Right cardiac atrium (tissue), 5 donors: Measurements from ENCODE around the gene MUC22. TPM values are rescaled to one million over a fixed set of nuclear protein-coding genes. Genes with fewer than 3 reads are reported as not detected.
A peak's percentile ranks its signal among the peaks of the same experiment; 100 is the strongest.
"Not testable (repeated sequence)": the region's sequence is repeated elsewhere in the genome, so short reads cannot be mapped to it uniquely, and the experiment has no call there.

Experiments
- ATAC-seq, 2 donors: fragments of 200-7000 bp; cut with Tn5 transposase; one replicate each; pipeline versions ENCODE4 v1.8.0 to v1.9.1; 2020; ENCODE audit warnings: moderate library complexity in 2 of 2, mild to moderate bottlenecking in 1 of 2
- DNase-seq, 3 donors: peaks; one replicate each; pipeline ENCODE4 v3.0.0-alpha.2; 2020
- H3K27ac ChIP-seq: one replicate; pipeline ENCODE4 v1.5.1; 2013; ENCODE audit warnings: mild to moderate bottlenecking, low read length, control low read depth, moderate library complexity
- H3K27me3 ChIP-seq: one replicate; pipeline ENCODE4 v1.6.1; 2013; ENCODE audit not compliant: control insufficient read depth, insufficient read depth
- H3K4me1 ChIP-seq: one replicate; pipeline ENCODE4 v1.6.1; 2013; ENCODE audit warnings: low read length; ENCODE audit not compliant: control insufficient read depth, insufficient read depth
- H3K4me3 ChIP-seq: one replicate; pipeline ENCODE4 v1.5.1; 2013; ENCODE audit warnings: low read length, control low read depth
- H3K9me3 ChIP-seq: one replicate; pipeline ENCODE4 v1.6.1; 2013; ENCODE audit warnings: low read length; ENCODE audit not compliant: control insufficient read depth
- WGBS: extraction: QIAGEN DNeasy Blood & Tissue Kit; methylation state at CpG from one replicate; pipeline ENCODE4 v1.1.7; 2013; 5-methylcytosine and 5-hydroxymethylcytosine counted together
- intact Hi-C, 4 donors: fragments of 100-400 bp; cut with DNase I; formaldehyde crosslinking; loops; one replicate each; pipeline versions ENCODE4 v1.11.0 to v1.14.0; 2022 to 2023
- long read RNA-seq, 4 donors: library from polyadenylated mRNA; unstranded; transcript quantifications; one replicate each; pipeline ENCODE4 v2.0.0, GENCODE V29; 2020 to 2021
- polyA plus RNA-seq: library from polyadenylated mRNA; stranded (reverse); fragments of 200-250 nt; gene quantifications from one replicate; pipeline ENCODE4 v1.2.3, GENCODE V29; 2013
- total RNA-seq, 4 donors: library from RNA; stranded (reverse); fragmentation: NEBNext Ultra II Directional; extraction: Animal tissue kit (Norgen Biotek cat#: 25700); gene quantifications; one replicate each; pipeline ENCODE4 v1.2.1, GENCODE V29; 2021
- donor health status: healthy with polysubstance abuse.
- donor health status: DM: no; HTN: yes; CAD: no.
- donor health status: DM: no; HTN: no; CAD: no.
- donor health status: DM: no; HTN: yes; CAD: no; lungs with severe emphysema.
- donor health status: DM: yes; HTN: yes; CAD: no.

Gene MUC22
- total RNA-seq (under 1 TPM in 3 of 4 donors, not detected in 1; 0.06 to 0.14 (median 0.06) TPM), polyA plus RNA-seq (0.14 TPM)
- long read RNA-seq, donor 1, result 0 reads
- long read RNA-seq, donor 2, result 0 reads
- long read RNA-seq, donor 3, result 0 reads
- long read RNA-seq, donor 4, result 0 reads

- Histone ChIP-seq H3K27me3 (no peaks in the 10 kb centered on the region), H3K9me3 (no peaks in the 10 kb centered on the region), H3K4me1 (no peaks in the 10 kb centered on the region), H3K27ac (no peak within 1 kb of the TSS), H3K4me3 (no peak within 1 kb of the TSS)
- no peak for DNase-seq
- 85% methylated on average over 4 of the region's 4 CpGs for WGBS
- no peak for ATAC-seq
- intact Hi-C loops, result no loop called here
Measured at GRCh38 chr6:31010393-31011060, at the start of gene MUC22. MUC22 (plus strand) TSS chr6:31010474; CDS start chr6:31010707, 233 bp downstream.

GRCh38 chr6:30960907-30961673 is 49.2 kb upstream of the MUC22 start:
- 79% methylated on average over 9 of the region's 9 CpGs for WGBS
- H3K4me3 ChIP-seq, result no peak overlapping the region
- DNase-seq (no peak), ATAC-seq (no peak)
- no peak overlapping the region for H3K27ac ChIP-seq
- no peaks in the 10 kb centered on the region for H3K9me3 ChIP-seq
- H3K4me1 ChIP-seq, result no peaks in the 10 kb centered on the region
- intact Hi-C loops, result no loop called here
- no peaks in the 10 kb centered on the region for H3K27me3 ChIP-seq

- intact Hi-C loops, result no loop called here
- DNase-seq (no peak), ATAC-seq (no peak)
- Histone ChIP-seq H3K27me3 (no peaks in the 10 kb centered on the region), H3K27ac (no peak overlapping the region), H3K9me3 (no peaks in the 10 kb centered on the region), H3K4me1 (no peaks in the 10 kb centered on the region), H3K4me3 (no peak overlapping the region)
Measured at GRCh38 chr6:30962716-30963115, 47.6 kb upstream of the MUC22 start.

- Histone ChIP-seq H3K27ac (no peak overlapping the region), H3K9me3 (no peaks in the 10 kb centered on the region), H3K4me1 (no peaks in the 10 kb centered on the region), H3K4me3 (no peak overlapping the region), H3K27me3 (no peaks in the 10 kb centered on the region)
- no peak for DNase-seq
- intact Hi-C loops, result no loop called here
- no peak for ATAC-seq
- 82% methylated on average over 6 of the region's 6 CpGs for WGBS
Measured at GRCh38 chr6:30963641-30964040, 46.6 kb upstream of the MUC22 start.

- Histone ChIP-seq H3K9me3 (no peaks in the 10 kb centered on the region), H3K4me3 (no peak overlapping the region), H3K27ac (no peak overlapping the region), H3K27me3 (no peaks in the 10 kb centered on the region), H3K4me1 (no peaks in the 10 kb centered on the region)
- WGBS, result 90% methylated on average over 4 of the region's 4 CpGs
- ATAC-seq (no peak), DNase-seq (no peak)
- intact Hi-C loops, result no loop called here
Measured at GRCh38 chr6:30964075-30964474, 46.2 kb upstream of the MUC22 start.

- no peaks in the 10 kb centered on the region for H3K4me1 ChIP-seq
- DNase-seq (no peak), ATAC-seq (no peak)
- H3K27me3 ChIP-seq, result no peaks in the 10 kb centered on the region
- intact Hi-C loops, result no loop called here
- no peak overlapping the region for H3K27ac ChIP-seq
- 86% methylated on average over 5 of the region's 5 CpGs for WGBS
- H3K4me3 ChIP-seq, result no peak overlapping the region
- no peaks in the 10 kb centered on the region for H3K9me3 ChIP-seq
Measured at GRCh38 chr6:30965140-30965601, 45.1 kb upstream of the MUC22 start.

GRCh38 chr6:30966154-30966553 is 44.1 kb upstream of the MUC22 start:
- no peaks in the 10 kb centered on the region for H3K9me3 ChIP-seq
- DNase-seq (no peak), ATAC-seq (no peak)
- H3K4me1 ChIP-seq, result no peaks in the 10 kb centered on the region
- H3K27me3 ChIP-seq, result no peaks in the 10 kb centered on the region
- intact Hi-C loops, result no loop called here
- 72% methylated on average over 3 of the region's 3 CpGs for WGBS
- H3K4me3 ChIP-seq, result no peak overlapping the region
- no peak overlapping the region for H3K27ac ChIP-seq

- H3K4me1 ChIP-seq, DNase-seq, ATAC-seq, intact Hi-C loops, H3K9me3 ChIP-seq, H3K4me3 ChIP-seq, H3K27me3 ChIP-seq: not testable (repeated sequence)
- H3K27ac ChIP-seq, result peak overlapping the region; percentile 59
- 93% methylated on average over 6 of the region's 6 CpGs for WGBS
Measured at GRCh38 chr6:30969171-30969570, 41.1 kb upstream of the MUC22 start.

- Histone ChIP-seq H3K9me3 (no peaks in the 10 kb centered on the region), H3K27ac (no peak overlapping the region), H3K27me3 (no peaks in the 10 kb centered on the region), H3K4me3 (no peak overlapping the region), H3K4me1 (no peaks in the 10 kb centered on the region)
- no peak for ATAC-seq
- 90% methylated on average over 5 of the region's 5 CpGs for WGBS
- intact Hi-C loops, result no loop called here
- no peak for DNase-seq
Measured at GRCh38 chr6:30970946-30971345, 39.3 kb upstream of the MUC22 start.

GRCh38 chr6:30972816-30973215 is 37.5 kb upstream of the MUC22 start:
- intact Hi-C loops, result no loop called here
- 91% methylated on average over 4 of the region's 4 CpGs for WGBS

GRCh38 chr6:30974490-30975252 is 35.6 kb upstream of the MUC22 start:
- H3K27me3 ChIP-seq, result no peaks in the 10 kb centered on the region
- H3K4me3 ChIP-seq, result no peak overlapping the region
- intact Hi-C loops, result no loop called here
- no peaks in the 10 kb centered on the region for H3K9me3 ChIP-seq
- WGBS, result 77% methylated on average over 4 of the region's 4 CpGs
- H3K4me1 ChIP-seq, result no peaks in the 10 kb centered on the region
- ATAC-seq (no peak), DNase-seq (no peak)
- no peak overlapping the region for H3K27ac ChIP-seq

More at GRCh38 chr6:30972816-30973215, 37.5 kb upstream of the MUC22 start:
- no peak for DNase-seq
- no peaks in the 10 kb centered on the region for H3K9me3 ChIP-seq
- no peak overlapping the region for H3K27ac ChIP-seq
- H3K4me1 ChIP-seq, result no peaks in the 10 kb centered on the region
- H3K27me3 ChIP-seq, result no peaks in the 10 kb centered on the region
- ATAC-seq, result no peak
- no peak overlapping the region for H3K4me3 ChIP-seq
